GM21360 (cell line): ENCODE data around the gene CLN3.
"Not testable (repeated sequence)": the region's sequence is repeated elsewhere in the genome, so short reads cannot be mapped to it uniquely, and the experiment has no call there.

Experiments
- ATAC-seq: cut with Tn5 transposase; IDR thresholded peaks from one replicate; pipeline ENCODE4 v1.9.1; 2021; ENCODE audit warnings: mild to moderate bottlenecking, moderate library complexity; ENCODE audit not compliant: unreplicated experiment

Gene CLN3

GRCh38 chr16:28495098-28495793, 3.4 kb upstream of the CLN3 start:
- no peak for ATAC-seq

- ATAC-seq, result no peak
Measured at GRCh38 chr16:28494121-28494851, 2.4 kb upstream of the CLN3 start, which contains the start of gene APOBR. APOBR (plus strand) TSS chr16:28494643; CDS start chr16:28494682, 39 bp downstream.

GRCh38 chr16:28492511-28492910, 637 bp upstream of the CLN3 start:
- ATAC-seq, result no peak

- ATAC-seq, result peak; percentile 13
Measured at GRCh38 chr16:28491230-28491969, 474 bp downstream of the CLN3 start.

- ATAC-seq, result no peak
Measured at GRCh38 chr16:28486266-28486665, 5.6 kb downstream of the CLN3 start.

- ATAC-seq, result not testable (repeated sequence)
Measured at GRCh38 chr16:28483361-28483760, 8.5 kb downstream of the CLN3 start.

- no peak for ATAC-seq
Measured at GRCh38 chr16:28482026-28482425, 9.8 kb downstream of the CLN3 start.

- no peak for ATAC-seq
Measured at GRCh38 chr16:28478506-28479180, 13.2 kb downstream of the CLN3 start.

GRCh38 chr16:28477311-28477920, 14.5 kb downstream of the CLN3 start:
- ATAC-seq, result no peak

GRCh38 chr16:28475221-28475620, 16.7 kb downstream of the CLN3 start:
- ATAC-seq, result no peak

- no peak for ATAC-seq
Measured at GRCh38 chr16:28473714-28474265, 18.1 kb downstream of the CLN3 start.

- ATAC-seq, result not testable (repeated sequence)
Measured at GRCh38 chr16:28447081-28447480, 44.8 kb downstream of the CLN3 start.

- ATAC-seq, result not testable (repeated sequence)
Measured at GRCh38 chr16:28446388-28446787, 45.5 kb downstream of the CLN3 start.

GRCh38 chr16:28443943-28444342, 47.9 kb downstream of the CLN3 start:
- not testable (repeated sequence) for ATAC-seq

GRCh38 chr16:28438899-28439298, 53.0 kb downstream of the CLN3 start:
- ATAC-seq, result not testable (repeated sequence)

GRCh38 chr16:28435340-28435739, 56.5 kb downstream of the CLN3 start:
- ATAC-seq, result not testable (repeated sequence)
